HFFc6 (cell line): ENCODE data around the gene C11orf21. TPM values are rescaled to one million over a fixed set of nuclear protein-coding genes. Genes with fewer than 3 reads are reported as not detected.

Experiments used
- DNase-seq: peaks from one replicate; pipeline ENCODE4 v3.0.0-alpha.2; 2018
- H3K27ac Mint-ChIP-seq: 2 replicates; pipeline ENCODE4 v1.8.0; 2020; ENCODE audit warnings: mild to moderate bottlenecking, mixed read lengths
- H3K27me3 Mint-ChIP-seq: 2 replicates; pipeline ENCODE4 v1.8.0; 2021; ENCODE audit warnings: mild to moderate bottlenecking, moderate library complexity, mixed read lengths; ENCODE audit not compliant: insufficient read depth
- H3K36me3 Mint-ChIP-seq: 2 replicates; pipeline ENCODE4 v1.8.0; 2021; ENCODE audit warnings: low read depth, mixed read lengths
- H3K4me1 Mint-ChIP-seq: 2 replicates; pipeline ENCODE4 v1.8.0; 2020; ENCODE audit warnings: low read depth, mixed read lengths
- H3K4me3 Mint-ChIP-seq: 2 replicates; pipeline ENCODE4 v1.8.0; 2020; ENCODE audit warnings: mild to moderate bottlenecking, moderate library complexity, mixed read lengths
- H3K9me3 Mint-ChIP-seq: 2 replicates; pipeline ENCODE4 v1.8.0; 2020; ENCODE audit warnings: mild to moderate bottlenecking, mixed read lengths
- total RNA-seq, 6 experiments: library from RNA; stranded (reverse); fragmentation: NEBNext Ultra II Directional; extraction: Animal tissue kit (Norgen Biotek cat#: 25700); gene quantifications; 2 replicates in 1 of 6; 3 replicates in 5 of 6; pipeline ENCODE4 v1.2.3, GENCODE V29; 2021
- TF ChIP-seq, protein P1 (sequence below): fragments of 200-600 bp; sonication (generic); IDR thresholded peaks from 2 replicates; pipeline ENCODE4 v1.5.0; 2021; ENCODE audit warnings: antibody characterized with exemption, mild to moderate bottlenecking

The C11orf21 gene
- total RNA-seq, 6 experiments from 2014 or later = not detected

GRCh38 chr11:2259466-2259830 lies 42.3 kb downstream of the C11orf21 start:
- DNase-seq = no peak
- Mint-ChIP-seq H3K4me1 (no peaks in the 10 kb centered on the region), H3K27me3 (peaks cover 23% of the 10 kb centered on the region), H3K4me3 (no peak overlapping the region), H3K36me3 (no peaks in the 10 kb centered on the region), H3K27ac (no peak overlapping the region), H3K9me3 (peaks cover 4% of the 10 kb centered on the region; the same call in 1 of the 2 replicates)
- TF ChIP-seq, protein P1, sequence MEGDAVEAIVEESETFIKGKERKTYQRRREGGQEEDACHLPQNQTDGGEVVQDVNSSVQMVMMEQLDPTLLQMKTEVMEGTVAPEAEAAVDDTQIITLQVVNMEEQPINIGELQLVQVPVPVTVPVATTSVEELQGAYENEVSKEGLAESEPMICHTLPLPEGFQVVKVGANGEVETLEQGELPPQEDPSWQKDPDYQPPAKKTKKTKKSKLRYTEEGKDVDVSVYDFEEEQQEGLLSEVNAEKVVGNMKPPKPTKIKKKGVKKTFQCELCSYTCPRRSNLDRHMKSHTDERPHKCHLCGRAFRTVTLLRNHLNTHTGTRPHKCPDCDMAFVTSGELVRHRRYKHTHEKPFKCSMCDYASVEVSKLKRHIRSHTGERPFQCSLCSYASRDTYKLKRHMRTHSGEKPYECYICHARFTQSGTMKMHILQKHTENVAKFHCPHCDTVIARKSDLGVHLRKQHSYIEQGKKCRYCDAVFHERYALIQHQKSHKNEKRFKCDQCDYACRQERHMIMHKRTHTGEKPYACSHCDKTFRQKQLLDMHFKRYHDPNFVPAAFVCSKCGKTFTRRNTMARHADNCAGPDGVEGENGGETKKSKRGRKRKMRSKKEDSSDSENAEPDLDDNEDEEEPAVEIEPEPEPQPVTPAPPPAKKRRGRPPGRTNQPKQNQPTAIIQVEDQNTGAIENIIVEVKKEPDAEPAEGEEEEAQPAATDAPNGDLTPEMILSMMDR = no peak

DNA sequence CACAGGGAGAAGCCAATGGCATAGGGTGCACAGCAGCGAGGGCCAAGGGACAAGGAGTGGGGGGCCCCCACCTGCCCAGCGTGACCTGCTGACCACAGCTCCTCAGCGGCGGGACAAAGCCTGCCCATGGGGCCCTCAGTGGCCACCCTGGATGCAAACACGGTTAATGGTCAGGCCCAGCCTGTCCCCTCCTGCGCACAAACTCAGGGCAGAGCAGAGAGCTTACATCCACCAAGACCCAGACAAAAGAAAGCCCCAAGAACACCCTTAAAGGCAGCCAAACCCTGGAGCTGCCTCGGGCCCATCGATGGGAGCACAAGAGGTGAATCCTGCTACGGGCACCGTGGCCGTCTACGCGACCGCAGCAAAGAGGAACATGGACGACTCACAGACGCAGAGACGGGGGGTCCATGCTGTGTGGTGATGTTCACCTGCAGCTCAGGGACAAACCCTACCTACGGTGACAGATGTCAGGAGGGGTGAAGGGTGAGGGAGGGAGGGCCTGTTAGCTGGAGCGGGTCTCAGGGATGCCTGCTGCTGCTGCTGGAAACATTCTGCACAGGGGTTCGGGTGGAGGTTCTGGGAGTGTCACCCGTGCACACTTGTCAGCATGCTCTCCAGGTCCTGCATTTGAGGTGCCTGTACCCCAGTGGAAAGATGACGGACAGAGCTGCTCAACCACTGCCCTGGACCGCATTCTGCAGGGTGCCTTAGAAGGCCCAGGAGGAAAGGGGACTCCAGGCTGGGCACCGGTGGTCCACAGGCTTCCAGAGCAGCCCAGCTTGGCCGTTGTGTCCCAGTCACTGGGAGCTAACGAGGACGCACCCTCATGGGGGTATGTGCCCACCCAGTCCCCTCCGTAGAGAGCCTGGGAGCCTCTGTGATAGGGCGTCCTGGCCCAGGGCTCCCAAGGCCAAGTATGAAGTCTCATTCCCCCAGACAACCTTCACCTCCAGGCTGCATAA lies 42.9 kb downstream of the C11orf21 start:
- peaks cover 23% of the 10 kb centered on the region for H3K27me3 Mint-ChIP-seq
- TF ChIP-seq, protein P1 = no peak
- H3K4me3 Mint-ChIP-seq = no peak overlapping the region
- no peak for DNase-seq
- peaks cover 4% of the 10 kb centered on the region; the same call in 1 of the 2 replicates for H3K9me3 Mint-ChIP-seq
- H3K27ac Mint-ChIP-seq = no peak overlapping the region
- H3K4me1 Mint-ChIP-seq = no peaks in the 10 kb centered on the region
- H3K36me3 Mint-ChIP-seq = no peaks in the 10 kb centered on the region

- Mint-ChIP-seq H3K4me1 (no peaks in the 10 kb centered on the region), H3K27me3 (peaks cover 24% of the 10 kb centered on the region), H3K9me3 (peaks cover 4% of the 10 kb centered on the region; the same call in 1 of the 2 replicates), H3K4me3 (no peak overlapping the region), H3K27ac (no peak overlapping the region), H3K36me3 (no peaks in the 10 kb centered on the region)
- no peak for DNase-seq
- TF ChIP-seq, protein P1 = no peak
These were observed 44.6 kb downstream of the C11orf21 start for GRCh38 chr11:2256951-2257700.

- no peaks in the 10 kb centered on the region for H3K4me1 Mint-ChIP-seq
- DNase-seq = no peak
- TF ChIP-seq, protein P1 = no peak
- no peaks in the 10 kb centered on the region for H3K36me3 Mint-ChIP-seq
- no peak overlapping the region for H3K27ac Mint-ChIP-seq
- H3K27me3 Mint-ChIP-seq = peaks cover 24% of the 10 kb centered on the region
- no peak overlapping the region for H3K4me3 Mint-ChIP-seq
- peaks cover 4% of the 10 kb centered on the region; the same call in 1 of the 2 replicates for H3K9me3 Mint-ChIP-seq
These were observed 45.3 kb downstream of the C11orf21 start for GRCh38 chr11:2256293-2256913.

- Mint-ChIP-seq H3K4me3 (no peak overlapping the region), H3K27me3 (peaks cover 20% of the 10 kb centered on the region), H3K4me1 (no peaks in the 10 kb centered on the region), H3K27ac (no peak overlapping the region), H3K36me3 (no peaks in the 10 kb centered on the region), H3K9me3 (peaks cover 4% of the 10 kb centered on the region; the same call in 1 of the 2 replicates)
- DNase-seq = no peak
- TF ChIP-seq, protein P1 = no peak
These were observed 49.7 kb downstream of the C11orf21 start for GRCh38 chr11:2252018-2252417.
